HG03432 (cell line): ENCODE measurements around the gene CEP68.
"Not testable (repeated sequence)": the region's sequence is repeated elsewhere in the genome, so short reads cannot be mapped to it uniquely, and the experiment has no call there.

Source experiments
- ATAC-seq: cut with Tn5 transposase; IDR thresholded peaks from one replicate; pipeline ENCODE4 v1.9.1; 2021; ENCODE audit warnings: mild to moderate bottlenecking, moderate library complexity; ENCODE audit not compliant: unreplicated experiment

CEP68 gene, protein sequence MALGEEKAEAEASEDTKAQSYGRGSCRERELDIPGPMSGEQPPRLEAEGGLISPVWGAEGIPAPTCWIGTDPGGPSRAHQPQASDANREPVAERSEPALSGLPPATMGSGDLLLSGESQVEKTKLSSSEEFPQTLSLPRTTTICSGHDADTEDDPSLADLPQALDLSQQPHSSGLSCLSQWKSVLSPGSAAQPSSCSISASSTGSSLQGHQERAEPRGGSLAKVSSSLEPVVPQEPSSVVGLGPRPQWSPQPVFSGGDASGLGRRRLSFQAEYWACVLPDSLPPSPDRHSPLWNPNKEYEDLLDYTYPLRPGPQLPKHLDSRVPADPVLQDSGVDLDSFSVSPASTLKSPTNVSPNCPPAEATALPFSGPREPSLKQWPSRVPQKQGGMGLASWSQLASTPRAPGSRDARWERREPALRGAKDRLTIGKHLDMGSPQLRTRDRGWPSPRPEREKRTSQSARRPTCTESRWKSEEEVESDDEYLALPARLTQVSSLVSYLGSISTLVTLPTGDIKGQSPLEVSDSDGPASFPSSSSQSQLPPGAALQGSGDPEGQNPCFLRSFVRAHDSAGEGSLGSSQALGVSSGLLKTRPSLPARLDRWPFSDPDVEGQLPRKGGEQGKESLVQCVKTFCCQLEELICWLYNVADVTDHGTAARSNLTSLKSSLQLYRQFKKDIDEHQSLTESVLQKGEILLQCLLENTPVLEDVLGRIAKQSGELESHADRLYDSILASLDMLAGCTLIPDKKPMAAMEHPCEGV

DNA sequence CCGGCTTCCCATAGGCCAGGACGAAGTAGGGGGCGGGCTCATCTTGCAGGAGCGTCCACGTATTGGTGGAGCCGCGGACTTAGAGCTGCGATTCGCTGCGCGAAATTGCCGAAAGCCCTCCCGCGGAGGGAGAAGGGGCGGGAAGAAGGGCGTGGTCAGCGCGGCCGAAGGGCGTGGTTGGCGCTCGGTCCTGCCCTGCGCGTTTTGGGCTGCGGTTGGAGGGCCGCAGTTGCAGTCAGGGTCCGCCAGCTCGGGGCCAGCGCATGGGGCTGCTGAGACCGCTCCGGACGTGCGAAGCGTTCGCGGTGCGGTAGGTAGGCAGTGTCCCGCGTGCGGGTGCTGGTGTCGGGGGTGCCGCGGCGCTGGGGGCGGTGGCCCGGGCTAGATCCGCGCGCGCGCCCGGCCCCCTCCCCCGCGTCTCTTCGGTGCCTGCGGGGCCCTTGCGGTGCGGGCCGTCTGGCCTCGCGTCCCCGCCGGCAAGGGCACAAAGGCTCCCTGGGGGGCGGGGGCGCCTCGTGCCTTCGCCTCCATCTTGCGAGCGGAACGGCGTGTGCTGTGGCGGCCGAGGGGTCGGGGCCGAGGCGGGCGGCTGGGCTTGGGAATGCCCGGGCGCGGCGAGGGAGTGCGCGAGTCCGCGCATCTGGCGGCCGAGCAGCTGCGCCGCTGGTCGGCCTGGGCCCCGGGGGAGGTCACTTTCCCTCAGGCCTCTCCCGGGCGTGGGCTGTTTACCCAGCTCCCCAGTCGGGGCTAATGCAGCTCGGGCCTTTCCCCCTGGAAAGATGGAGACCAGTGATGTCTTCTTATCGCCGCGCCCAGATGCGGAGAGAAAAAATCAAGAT is at the start of gene CEP68:
TSS of gene CEP68 (plus strand) at position 202 of the 839 bp plus-strand sequence. CDS start 13,029 bp downstream, outside the sequence.
- peak; percentile 89 for ATAC-seq

DNA sequence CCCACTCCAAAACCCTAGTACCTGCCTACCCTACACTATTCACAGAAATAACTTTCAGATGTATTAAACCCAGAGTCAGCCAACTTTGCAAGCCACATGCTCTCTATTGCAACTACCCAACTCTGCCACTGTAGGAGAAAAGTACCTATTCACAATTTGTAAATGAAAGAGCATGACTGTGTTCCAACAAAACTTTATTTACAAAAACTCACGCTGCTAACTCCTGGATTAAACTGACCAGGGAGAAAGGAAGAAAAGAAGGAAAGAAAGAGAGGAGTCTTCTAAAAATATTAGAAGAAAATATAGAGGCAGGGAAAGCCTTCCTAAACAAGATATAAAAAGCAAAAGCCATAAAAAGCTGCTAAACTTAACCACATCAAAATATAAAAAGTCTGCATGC is 42.4 kb upstream of the CEP68 start:
- ATAC-seq, result no peak

DNA sequence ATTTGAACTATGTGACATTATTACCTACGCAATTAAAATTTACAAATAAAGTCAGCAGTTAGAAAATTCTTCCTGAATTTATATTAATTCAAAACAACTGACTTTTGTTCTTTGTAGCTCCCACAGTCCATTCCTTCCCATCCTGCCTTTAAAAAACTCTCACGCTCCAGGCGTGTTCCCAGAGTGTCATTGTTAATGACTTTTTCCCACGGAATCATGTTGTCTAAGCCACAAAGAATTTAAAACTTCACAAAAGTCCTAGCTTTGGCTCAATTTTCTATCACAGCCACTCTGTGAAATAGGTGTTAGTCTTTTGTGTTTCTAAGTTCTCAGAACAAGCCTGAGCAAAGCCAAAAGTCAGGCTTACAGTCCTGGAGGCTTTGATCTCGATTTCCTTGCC is 40.5 kb upstream of the CEP68 start:
- ATAC-seq, result no peak

DNA sequence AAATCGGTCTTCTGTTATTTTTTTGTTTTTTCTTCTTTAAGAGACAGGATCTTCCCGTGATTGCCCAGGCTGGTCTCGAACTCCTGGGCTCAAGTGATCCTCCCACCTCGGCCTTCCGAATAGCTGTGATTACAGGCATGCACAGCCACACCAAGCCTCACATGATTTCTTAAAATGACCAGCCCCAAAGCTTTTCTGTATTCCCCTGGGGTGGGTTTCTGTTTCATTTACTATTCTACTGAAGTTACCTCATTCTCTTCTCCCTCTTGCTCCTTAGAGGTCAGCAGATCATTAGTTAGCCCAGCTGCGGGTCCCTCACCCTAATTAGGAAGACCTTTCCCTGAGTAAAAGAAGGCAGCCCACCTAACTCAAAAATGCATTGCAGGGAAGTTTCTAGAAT is 39.4 kb upstream of the CEP68 start:
- peak; percentile 78 for ATAC-seq

DNA sequence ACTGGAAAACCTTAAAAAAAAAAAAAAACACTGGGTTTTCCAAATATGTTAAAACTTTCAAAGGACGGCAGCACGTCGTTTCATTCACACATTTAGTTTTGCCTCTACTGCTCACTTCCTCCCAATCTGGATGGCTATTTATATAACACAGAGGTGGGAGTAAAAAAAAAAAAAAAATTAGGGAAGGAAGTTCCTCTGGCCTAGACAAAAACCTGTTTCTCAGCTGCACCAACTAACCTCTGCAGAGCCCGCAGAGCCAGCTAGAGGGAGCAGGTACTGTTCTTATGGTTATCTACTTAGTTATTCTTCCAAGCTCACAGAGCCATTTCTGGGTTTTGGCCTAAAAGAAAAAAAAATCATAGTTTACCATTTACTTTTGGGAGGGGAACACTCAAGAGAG is 38.9 kb upstream of the CEP68 start:
- ATAC-seq, result no peak

DNA sequence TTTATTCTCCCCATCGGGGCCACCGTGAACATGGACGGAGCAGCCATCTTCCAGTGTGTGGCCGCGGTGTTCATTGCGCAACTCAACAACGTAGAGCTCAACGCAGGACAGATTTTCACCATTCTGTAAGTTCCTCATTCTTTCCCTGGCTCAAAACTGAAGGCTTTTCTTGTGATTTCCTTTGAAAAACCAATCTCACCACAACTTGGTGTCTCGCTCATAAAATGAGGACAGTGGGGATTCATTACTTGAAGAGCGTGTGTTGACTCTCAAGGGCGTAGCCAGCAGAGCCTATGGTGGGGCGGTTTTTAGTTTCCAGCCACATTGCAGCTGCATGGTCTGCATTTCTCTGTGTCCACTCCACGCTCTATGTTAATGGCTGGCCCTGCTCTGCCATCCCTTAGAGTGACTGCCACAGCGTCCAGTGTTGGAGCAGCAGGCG is 38.1 kb upstream of the CEP68 start:
- no peak for ATAC-seq

DNA sequence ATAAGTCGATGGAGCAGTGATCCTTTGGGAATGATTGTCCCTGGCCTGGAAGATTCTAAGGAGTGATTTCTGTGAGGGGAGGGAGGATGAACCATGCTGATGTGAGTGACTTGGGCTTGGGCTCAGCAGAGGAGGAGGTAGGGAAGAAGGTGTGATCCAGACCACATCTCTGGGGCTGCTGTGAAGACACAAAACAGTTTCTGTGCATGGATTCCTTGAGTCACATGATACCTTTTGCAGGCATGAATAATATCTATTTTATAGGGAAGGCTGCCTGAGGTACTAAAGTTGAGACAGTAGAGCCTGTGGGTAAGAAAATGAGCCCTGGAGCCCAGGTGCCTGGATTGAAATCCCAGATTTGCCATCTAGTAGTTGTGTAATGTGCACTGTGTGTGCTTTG is 37.2 kb upstream of the CEP68 start:
- no peak for ATAC-seq

DNA sequence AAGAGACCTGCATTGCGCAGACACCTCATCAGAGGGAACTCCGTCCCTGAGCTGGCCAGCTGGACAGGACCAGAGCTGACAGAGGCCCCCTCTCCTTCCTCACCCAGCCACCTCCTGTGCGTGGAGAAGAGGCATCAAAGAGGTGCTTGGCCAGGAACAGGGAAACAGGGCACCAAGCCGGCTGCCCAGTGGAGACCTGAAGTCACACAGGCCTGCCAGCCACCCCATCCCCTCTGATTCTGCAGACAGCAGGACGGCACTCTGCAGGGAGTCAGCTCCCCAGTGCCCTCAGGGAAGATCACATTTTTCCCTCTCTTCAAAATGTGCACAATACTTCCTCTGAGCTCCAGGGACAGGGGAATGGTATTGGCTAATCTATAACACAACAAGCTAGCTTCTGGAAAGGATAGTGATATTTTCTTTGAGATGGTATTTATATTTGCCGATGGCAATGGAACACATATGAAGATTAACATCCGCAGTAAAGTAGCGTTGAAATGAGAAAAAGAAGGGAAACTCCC is 36.5 kb upstream of the CEP68 start:
- no peak for ATAC-seq

DNA sequence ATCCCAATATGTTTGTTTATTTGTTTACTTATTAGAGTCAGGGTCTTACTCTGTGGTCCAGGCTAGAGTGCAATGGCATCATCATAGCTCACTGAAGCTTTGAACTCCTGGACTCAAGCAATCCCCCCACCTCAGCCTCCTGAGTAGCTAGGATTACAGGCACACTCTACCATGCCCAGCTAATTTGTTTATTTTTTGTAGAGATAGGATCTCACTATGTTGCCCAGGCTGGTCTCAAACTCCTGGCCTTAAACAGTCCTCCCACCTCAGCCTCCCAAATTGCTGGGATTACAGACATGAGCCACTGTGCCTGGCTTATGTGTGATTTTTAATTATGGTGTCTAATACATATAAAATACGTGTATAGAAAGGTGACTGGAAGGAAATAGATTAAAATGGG is 36.0 kb upstream of the CEP68 start:
- not testable (repeated sequence) for ATAC-seq

DNA sequence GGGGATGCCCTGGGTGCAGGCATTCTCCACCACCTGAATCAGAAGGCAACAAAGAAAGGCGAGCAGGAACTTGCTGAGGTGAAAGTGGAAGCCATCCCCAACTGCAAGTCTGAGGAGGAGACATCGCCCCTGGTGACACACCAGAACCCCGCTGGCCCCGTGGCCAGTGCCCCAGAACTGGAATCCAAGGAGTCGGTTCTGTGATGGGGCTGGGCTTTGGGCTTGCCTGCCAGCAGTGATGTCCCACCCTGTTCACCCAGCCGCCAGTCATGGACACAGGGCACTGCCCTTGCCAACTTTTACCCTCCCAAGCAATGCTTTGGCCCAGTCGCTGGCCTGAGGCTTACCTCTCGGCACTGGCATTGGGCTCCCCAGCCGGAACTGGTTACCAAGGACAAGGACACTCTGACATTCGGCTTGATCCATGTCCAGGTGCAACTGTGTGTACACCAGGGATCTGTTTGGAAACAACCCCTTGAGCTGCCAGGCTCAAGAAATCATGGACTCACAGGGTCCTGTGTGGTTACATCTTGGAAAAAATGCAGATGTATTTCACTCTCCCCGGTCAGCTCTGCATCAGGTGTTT is 35.2 kb upstream of the CEP68 start:
- ATAC-seq, result no peak

DNA sequence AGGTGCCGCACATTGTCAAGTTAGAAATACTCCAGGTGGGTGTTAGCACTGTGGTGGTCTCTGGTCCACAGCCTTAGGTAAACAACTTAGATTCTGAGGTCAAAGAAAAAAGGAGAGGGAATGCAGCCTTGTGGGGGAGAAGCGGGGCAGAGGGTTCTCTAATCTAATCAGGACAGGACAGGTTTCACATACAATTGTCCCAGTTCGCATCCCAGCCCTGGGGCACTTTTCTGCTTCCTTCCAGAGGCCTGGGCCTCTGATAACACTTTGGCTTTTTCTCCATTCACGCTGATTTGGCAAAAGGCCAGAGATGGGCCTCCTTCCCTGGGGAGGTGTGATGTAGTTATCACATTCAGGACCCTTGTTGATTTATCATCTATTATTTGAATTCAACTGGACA is 34.5 kb upstream of the CEP68 start:
- ATAC-seq, result no peak

DNA sequence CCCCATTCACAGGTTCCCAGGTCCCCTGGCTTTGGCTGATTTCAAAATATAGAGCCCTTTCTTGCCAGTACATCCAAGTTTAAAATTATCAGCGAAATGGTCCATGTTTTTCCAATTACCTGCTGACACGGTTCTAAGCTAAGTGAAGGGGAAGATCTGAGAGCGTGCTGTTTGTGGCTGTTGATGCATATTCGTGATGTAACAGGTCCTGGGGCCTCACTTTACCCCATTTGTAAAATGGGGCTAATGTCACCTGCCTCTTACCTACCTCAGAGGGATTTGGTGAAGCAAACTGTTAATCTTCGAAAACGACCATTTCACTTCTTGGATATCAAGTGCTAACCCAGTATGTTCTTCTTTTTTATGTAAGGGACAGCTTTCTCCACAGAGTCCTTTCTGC is 34.0 kb upstream of the CEP68 start:
- no peak for ATAC-seq

DNA sequence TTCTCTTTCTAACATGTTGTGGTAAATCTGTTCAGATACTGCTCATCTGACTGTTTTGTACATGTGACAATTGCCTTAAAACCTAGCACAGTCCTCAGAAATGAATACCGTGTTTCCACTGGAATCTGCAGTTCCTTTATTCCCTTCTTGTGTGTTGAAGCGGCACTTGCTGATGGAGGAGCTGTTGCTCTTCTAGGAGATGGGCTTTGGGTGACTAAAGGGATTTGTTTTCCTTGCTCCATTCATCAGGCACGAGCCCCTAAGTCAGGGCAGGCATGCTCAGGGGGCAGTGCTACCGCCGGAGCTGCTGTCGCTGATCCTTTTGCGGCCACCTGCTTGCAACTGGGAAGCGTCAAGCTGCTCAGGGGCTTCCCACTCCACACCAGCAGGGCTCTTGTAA is 32.5 kb upstream of the CEP68 start:
- no peak for ATAC-seq

DNA sequence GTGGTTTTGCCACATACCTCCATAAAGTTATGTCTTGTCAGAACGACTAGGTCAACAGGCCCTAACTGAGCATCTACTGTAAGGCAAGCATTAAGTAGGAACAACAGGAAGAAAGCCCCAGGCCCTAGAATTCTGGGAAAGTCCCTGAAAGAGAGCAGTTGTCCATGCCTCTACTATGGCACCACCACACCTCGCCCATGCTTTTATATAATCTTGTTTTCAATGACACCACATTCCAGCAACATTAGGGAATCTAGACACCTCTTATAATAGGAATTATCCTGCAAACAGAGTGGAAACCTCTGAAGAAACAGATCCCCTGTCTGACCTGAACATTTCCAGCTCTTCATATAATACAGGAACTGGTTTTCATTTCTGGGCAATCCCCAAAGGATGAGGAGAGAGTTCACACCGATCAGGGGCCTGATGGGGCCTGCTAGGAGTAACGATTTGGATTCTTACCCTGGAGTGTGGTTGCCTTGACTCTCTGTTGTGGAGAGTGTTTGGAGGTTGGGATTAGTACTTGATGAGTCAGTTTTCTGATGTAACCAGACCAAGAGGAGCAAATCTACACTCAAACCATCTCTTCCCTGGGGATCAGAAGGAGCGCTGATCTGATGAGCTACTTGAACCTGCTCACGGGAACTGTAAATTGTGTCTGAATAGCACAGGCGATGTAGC is 31.9 kb upstream of the CEP68 start:
- ATAC-seq, result no peak

DNA sequence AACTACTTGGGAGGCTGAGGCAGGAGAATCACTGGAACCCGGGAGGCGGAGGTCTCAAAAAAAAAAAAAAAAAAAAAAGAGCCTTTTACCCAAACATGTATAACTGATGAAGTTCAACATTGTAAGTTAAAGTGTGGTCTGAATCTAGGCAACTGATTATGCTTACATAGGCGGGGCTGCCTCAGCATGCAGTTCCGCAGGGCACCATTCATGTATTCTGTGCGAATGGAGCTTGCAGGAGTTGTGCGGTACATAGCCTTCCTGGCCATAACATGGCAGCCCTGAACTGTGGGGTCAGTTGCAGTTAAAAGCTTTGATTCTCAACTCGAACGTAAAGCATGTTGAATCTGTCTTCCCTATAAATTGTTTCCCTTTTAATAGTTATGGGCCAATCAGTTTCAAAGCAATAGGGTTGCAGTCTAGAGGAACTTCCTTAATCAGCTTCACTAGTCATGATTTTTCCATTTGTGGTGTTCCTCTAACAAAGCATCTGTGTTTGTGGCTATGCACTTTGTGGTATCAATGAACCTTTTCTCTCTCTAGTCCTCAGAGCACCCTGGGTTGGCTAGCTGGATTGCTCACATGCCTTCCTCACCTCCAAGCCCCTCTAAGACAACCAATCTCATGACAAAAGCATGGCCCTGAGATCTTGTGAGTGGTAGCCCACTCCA is 30.6 kb upstream of the CEP68 start:
- ATAC-seq, result no peak

DNA sequence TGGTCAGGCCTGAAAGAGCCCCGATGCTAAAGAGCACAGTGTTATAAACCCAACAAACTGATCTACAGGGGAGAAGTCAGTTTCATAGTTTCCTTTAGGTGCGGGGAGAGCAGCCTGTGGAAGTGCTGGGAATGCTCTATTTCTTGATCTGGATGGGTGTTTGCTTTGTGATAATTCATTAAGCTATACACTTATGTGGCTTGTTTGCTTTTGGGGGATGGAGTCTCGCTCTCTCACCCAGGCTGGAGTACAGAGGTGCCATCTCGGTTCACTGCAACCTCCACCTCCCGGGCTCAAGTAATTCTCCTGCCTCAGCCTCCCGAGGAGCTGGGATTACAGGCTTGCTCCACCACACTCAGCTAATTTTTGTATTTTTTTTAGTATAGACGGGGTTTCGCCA is 30.1 kb upstream of the CEP68 start:
- no peak for ATAC-seq

DNA sequence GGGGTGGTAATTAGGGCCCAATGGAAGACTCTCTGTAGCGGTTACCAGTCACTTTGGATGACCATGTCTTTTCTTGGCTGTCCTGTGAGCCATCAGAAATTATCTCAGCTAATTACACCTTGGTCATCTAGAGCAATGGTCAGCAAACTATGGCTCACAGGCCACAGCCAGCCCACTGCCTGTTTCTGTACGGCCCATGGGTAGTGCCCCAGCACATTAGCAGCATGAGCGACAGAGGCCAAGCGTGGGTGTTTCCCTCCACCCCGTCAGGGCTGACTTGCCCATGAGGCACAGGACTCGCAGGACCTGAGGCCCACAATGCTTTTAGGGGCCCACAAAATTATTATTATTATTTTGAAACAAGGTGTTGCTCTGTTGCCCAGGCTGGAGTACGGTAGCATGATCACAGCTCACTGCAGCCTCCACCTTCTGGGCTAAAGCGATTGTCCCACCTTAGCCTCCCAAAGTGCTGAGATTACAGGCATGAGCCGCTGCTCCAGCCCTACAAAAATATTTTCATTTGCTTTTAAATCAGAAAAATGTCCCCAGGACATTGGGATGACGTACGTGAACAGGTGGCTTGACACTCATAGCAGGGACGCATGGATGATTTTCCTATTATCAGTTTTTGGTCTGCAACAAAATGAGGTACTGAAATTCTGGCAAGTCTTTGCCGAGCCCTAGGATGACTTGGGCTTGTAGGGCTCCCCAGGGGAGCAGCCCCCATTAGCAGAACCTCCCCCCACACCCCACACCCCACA is 29.3 kb upstream of the CEP68 start:
- ATAC-seq, result peak; percentile 30

DNA sequence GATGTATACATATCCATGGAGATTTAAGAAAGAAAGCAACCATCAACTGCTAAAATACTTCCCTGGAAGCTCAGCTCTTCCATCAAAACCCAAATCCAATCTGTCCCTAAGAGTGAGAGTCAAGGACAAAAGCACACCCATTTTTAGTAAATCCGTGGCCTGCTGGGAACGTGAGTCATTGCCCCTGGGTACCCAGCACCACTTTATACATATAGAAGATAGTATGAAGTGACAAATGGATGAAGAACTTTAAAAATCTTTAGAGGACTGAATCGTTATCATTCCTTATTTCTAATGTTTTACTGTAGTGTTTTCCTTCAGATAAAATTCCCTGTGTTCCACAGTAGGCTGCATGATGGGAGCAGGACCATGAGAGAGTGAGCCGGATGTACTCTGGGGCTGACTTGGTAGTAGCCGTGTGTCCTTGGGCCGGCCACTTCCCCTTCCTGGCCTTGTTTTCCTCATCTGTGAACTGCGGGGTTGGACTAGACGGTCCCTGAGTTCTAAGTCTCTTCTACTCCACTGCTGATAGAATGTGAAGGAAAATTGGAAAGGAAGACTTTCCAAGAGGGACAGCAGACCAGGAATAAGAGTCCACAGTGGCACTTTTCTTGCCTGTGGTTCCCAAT is 28.5 kb upstream of the CEP68 start:
- no peak for ATAC-seq
